Activated CD4-positive, alpha-beta T cell treated with anti-CD3 and anti-CD28 coated beads, Interleukin-2, Interleukin-6, amounts not matched to agents 100 ng/mL and 50 ng/mL, durations not matched to agents 16 hours and 8 hours (primary cell): Measurements from ENCODE around the gene BICC1.

Experiments used
- DNase-seq: peaks from one replicate; pipeline ENCODE4 v3.0.0-alpha.2; 2020

The BICC1 gene, protein sequence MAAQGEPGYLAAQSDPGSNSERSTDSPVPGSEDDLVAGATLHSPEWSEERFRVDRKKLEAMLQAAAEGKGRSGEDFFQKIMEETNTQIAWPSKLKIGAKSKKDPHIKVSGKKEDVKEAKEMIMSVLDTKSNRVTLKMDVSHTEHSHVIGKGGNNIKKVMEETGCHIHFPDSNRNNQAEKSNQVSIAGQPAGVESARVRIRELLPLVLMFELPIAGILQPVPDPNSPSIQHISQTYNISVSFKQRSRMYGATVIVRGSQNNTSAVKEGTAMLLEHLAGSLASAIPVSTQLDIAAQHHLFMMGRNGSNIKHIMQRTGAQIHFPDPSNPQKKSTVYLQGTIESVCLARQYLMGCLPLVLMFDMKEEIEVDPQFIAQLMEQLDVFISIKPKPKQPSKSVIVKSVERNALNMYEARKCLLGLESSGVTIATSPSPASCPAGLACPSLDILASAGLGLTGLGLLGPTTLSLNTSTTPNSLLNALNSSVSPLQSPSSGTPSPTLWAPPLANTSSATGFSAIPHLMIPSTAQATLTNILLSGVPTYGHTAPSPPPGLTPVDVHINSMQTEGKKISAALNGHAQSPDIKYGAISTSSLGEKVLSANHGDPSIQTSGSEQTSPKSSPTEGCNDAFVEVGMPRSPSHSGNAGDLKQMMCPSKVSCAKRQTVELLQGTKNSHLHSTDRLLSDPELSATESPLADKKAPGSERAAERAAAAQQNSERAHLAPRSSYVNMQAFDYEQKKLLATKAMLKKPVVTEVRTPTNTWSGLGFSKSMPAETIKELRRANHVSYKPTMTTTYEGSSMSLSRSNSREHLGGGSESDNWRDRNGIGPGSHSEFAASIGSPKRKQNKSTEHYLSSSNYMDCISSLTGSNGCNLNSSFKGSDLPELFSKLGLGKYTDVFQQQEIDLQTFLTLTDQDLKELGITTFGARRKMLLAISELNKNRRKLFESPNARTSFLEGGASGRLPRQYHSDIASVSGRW

DNA sequence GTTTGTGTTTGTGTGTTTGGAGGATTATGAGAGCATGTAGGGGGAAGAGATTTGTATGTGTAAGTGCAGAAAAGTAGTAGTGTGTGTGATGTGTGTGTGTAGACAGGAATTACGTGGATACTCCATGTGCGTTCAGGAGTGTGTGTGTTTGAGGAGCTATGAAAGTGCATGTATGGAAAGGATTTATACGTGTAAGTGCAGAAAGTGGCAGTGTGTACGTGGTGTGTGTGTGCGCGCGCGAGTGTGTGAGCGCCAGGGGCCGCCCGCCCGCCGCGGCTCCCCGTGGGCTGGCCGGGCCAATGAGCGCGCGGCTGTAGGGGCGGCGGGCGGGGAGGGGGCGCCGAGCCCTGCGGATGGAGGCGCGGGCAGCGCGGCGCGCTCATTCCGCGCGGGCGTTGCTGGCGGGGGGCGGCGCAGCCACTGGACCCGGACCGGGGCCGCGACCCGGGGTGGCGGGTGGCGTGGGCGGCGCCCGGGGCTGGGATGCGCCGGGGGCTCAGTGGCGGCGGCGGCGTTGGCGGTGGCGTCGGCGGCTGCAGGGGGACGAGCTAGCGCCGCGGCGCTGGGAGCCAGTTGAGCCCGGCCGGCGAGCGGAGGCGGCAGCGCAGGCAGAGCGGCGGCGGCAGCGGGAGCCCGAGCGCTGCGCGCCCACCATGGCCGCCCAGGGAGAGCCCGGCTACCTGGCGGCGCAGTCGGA is at the start of gene BICC1:
Gene BICC1 (plus strand): TSS at position 382 of the 697 bp plus-strand sequence. CDS start 272 bp downstream, at position 654.
- DNase-seq = peak; percentile 5

DNA sequence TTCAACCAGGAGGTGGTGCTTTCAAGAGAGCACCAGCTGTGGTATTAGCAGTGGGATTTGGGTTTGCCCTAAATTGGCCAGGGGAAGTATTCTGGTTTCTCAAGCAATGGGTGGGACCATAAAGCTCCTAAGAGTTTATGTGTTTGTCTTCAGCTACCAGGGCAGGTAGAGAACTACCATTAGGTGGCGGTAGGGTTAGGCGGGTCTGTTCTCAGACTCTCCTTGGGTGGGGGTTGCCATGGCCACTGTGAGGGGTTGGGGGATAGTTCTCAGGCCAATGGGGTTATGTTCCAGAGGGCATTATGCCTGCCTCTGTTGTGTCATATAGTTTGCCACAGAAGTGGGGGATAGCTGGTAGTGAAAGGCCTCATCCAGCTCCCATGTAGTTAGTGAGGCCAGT is 47.7 kb upstream of the BICC1 start:
- DNase-seq = no peak

DNA sequence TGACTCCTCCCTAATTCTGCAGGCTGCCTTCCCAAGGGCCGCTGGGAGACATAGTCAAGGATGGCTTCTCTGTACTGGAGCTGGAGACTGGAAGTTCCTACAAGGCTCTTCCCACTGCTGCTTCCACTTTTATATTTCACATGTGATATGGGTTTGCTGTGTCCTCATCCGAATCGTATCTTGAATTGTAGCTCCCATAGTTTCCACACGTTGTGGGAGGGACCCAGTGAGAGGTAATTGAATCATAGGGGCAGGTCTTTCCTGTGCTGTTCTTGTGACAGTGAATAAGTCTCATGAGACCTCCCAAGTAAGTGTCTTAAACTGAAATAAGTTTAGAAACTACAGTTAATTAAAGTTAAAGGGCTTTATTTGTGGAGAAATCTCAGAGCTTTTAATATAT is 47.0 kb upstream of the BICC1 start:
- no peak for DNase-seq

DNA sequence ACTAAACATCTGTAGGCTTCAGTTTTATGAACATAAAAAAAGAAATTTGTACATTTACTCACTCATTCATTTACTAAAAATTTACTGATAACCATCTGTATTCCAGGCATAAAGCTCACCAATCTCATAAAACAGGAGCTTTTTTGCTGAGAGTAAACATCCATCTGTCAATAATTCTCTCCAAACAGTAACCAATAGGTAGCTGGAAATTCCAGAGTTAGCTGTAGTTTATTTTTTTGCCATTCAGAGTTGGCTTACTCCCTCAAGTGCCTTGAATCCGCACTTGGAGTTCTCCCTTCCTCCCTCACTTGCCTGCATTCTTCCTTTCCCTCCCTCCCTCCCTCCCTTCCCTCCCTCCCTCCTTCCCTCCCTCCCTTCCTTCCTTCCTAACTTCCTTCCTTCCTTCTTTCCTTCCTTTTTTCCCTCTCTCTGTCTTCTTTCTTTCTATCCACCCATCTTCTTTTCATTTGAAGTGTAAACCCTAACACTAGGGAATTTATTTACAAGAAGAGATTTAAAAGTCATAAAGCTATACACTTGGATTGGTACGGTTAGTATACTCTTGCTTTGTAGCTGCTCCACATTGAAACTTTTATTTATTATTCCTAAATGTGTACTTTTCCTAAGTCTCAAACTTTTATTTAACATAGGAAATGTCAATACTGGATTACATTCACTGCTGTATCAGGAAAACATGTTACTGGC is 44.6 kb upstream of the BICC1 start:
- no peak for DNase-seq

DNA sequence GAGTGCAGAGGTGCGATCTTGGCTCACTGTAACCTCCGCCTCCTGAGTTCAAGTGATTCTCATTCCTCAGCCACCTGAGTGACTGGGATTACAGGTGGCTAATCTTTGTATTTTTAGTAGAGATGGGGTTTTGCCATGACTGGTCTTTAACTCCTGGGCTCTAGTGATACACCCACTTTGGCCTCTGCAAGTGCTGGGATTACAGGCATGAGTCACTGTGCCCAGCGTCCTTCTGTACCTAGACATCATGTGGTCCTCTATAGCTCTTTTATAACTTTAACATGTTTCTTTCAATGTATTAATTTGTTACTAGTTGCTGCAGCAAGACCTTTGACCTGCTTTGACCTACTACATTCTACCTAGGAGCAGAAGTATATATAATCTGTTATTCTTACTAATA is 38.7 kb upstream of the BICC1 start:
- no peak for DNase-seq

DNA sequence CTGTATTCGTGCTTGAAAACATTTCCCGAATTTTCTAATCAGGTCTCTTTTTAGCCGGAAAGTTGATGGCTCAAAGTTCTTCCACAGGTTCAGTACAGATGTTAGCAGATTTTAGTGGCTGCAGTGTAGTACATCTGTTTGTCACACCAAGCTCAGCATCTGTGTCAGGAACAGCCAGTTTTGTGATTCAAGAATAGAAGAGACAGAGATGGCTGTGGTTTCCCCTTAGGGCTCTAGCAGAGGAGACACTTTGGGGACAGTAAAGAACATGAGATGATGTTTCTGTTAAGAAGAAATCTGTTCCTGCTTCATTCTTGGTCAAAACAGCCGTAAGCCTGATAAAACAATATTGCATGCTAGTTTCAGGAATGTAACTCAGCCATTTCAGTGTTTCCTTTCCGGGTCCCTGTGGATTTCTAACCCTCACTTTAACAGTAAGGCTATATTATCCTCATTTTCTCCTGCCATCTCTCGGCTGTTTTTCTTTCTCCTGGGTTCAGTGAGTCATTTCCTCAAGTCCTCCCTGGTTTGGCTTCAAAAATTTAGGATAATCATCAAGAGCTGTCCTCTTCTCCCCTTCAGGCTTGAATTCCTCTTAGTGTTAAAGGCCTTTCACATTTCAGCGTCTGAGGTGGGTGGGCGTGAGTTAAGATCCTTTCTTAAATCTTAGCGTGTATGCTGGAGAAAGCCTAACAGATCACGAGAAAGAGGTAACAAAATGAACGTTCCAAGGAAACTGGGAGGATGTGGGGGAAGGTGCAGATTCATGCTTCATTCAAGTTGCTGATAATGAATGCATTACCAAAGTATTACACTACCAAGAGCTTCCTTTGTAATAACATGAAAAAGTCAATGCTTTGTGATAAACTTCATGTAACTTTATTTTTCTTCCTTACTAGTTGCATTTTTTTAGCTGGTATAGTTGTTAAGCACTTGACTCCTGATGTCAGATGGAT is 37.1 kb upstream of the BICC1 start:
- no peak for DNase-seq

DNA sequence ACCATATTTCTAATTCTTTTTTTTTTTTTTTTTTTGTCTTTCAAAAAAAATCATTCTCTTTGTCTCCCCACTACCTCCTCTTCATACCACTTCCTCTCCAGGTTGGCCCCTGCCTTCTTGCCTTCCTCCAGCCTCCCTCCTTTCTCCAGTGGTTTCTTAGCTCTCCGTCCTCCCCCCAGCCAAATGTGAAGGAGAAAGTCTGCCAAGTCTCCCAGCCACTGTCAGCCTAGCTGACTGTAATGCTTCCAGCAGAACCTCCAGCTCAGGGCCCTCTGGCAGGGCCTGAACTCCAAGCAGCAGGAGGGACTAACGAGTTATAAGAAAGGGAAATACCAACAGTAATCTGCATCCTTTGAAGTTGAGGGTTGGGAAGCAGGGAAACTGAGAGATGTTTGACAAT is 35.5 kb upstream of the BICC1 start:
- DNase-seq = no peak

DNA sequence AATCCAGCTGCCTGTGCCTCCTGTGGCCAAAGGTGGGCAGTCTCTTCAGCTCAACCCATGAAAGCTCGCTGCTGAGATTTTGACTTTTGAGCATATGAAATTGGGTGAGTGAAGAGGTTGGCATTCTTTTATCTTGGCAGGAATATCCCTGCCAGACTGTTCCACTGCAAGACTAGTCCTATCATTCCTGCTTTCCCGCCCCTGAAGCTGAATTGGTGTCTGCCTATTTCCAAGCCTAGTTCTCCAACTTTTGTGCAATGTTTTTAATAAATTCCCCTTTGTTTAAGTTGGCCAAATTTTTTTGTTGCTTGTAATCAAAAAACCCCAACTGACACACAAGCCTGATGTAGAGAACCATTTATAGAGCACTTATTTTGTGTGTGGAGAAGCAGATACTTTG is 34.8 kb upstream of the BICC1 start:
- DNase-seq = no peak

DNA sequence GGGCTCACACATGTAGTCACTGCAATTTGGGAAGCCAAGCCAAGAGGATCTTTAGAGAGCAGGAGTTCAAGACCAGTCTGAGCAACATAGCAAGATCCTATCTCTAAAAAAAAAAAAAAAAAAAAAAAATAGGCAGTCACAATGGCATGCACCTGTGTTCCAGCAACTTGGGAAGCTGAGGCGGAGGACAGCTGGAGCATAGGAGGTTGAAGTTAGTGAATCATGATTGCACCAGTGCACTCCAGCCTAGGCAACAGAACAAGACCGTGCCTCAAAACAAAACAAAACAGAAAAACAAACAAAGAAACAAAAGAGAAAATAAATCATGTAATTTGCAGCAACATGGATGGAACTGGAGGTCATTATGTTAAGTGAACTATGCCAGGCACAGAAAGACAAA is 33.6 kb upstream of the BICC1 start:
- DNase-seq = no peak

DNA sequence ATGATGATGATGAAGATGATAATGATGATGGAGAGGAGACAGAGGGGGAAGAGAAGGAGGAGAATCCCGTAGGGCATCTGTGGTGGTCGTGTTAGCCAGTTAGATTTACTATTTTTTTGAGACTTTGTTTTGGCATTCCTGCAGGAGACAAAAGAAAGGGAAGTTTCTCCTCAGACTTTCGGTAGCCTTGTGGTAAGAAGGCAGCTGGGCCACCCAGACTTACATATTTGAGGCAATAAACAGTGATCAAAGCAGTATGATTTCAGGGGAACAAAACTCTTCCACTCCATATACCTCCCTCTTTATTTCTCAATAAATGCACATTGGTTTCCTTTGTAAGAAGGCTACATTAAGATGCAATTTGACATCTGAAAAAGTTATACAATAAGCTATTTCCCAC is 32.4 kb upstream of the BICC1 start:
- no peak for DNase-seq

DNA sequence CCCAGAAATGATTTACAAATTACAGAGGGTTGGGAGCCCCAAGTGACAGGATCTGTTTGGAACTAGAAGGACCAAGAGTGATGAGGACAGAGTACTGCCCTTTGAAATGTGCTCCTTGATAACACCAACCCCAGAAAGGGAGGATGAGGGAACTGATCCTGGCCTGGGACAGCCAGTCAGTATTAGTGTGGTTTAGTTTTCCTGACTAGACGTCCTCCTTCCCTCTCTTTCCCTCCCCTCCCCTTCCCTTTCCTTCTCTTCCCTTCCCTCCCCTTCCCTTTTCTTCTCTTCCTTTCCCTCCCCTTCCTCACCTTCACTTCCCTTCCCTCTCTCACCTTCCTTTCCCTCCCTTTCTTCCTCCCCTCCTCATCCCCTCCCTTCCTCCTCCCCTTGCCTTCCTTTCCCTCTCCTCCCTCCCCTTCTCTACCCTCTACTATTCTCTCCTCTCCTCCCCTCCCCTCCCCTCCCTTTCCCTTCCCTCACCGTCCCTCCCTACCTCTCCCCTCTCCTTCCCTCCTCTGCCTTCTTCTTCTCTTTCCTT is 31.0 kb upstream of the BICC1 start:
- no peak for DNase-seq

DNA sequence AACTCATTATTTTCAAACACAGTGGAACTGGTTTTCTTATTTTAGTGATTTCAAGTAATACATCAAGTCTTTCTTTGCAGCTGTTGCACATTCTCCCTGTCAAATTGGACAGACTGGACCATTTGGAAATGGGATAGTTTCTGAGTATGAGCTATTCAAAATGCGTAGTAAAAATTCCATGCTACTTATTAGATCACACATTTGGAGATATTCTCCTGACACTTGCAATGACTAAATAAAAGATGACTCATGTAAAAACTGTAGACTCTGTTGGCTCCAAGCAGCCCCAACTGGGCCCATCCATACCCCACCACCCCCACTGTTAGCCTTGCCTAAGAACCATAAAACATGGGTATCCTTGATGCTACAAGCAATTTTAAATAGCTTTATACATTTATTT is 25.9 kb upstream of the BICC1 start:
- DNase-seq = no peak

DNA sequence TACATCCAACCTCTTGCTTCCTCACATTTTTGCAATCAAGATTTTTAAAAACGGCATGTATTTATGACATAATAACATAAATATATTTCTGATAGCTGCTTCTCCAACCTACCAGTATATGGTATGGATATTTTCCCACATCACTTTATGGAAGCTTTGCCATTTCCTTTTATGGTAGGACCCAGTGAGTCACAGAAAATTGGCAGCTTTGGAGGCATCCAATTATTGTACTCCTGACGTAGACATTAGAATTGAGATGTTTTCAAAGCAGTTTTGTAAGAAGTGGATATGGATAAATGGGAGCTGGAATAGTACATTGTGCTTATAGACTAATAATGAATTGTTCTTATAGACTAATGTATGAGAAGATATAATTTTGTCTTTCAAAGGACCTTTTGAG is 23.8 kb upstream of the BICC1 start:
- no peak for DNase-seq

DNA sequence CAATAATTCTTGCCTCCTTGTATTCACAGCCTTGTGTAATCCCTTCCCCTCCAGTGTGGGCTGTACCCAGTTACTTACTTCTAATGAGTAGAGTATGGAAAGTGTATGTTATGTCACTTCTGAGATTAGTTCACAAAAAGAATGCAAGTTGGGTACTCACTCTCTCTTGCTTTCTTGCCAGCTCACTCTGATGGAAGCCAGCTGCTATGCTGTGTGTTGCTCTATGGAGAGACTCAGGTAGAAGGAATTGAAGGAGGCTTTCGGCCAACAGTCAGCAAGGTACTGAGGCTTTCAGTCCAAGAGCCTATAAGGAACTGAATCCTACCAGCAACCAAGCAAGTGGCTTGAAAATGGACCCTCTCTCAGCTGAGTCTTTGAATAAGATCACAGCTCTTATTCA is 9.7 kb upstream of the BICC1 start:
- DNase-seq = no peak

DNA sequence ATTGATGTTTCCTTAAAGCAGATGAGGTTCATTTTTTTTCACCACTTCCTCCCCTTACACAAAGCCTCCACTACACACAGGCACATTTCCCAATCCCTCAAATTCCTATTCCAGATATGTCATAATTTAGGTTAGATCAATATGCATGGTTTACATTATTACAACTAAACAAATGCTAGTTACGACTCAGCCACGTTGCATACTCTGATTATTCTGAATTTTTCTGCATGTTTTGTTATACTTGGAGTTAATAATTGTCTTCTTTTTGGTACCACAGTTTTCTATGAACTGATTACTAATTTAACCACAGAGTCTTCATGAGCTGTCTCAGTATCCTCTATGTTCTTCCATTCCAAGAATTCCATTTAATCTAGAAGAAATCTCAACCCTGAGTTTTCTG is 4.4 kb upstream of the BICC1 start:
- DNase-seq = no peak

DNA sequence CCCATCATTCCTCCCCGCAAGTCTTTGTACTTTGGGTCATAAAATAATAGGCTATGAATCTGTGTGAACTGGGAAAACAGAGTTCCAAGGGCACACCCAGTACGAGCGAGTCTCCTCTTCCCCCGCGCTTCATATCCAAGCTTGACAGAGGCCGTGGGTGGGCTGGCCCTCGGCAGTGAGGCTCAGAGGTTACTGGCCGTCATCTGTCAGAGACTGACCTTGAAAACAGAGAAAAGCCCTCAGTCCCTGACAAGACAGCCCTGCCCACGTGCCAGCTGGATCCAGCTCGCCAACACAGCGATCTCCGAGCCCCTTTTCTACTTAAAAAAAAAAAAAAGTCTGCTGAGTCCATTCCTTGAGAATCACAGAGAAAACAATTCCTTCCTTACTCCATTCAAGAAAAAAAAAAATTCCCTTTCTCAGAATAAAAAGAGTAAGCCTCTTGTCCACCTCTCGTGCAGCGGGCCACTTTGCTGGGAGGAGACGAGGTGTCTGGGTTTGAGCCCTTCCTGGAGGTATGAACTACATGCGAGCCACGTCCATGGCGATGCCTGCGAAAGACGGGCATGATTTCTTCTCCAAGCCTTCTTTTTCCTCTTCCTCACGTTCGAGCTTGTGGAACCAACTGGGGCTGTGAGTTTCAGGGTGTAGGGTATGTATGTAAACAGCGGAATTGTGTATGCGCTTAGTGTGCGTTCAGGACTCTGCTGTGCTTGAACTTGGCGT is 744 bp upstream of the BICC1 start:
- no peak for DNase-seq

DNA sequence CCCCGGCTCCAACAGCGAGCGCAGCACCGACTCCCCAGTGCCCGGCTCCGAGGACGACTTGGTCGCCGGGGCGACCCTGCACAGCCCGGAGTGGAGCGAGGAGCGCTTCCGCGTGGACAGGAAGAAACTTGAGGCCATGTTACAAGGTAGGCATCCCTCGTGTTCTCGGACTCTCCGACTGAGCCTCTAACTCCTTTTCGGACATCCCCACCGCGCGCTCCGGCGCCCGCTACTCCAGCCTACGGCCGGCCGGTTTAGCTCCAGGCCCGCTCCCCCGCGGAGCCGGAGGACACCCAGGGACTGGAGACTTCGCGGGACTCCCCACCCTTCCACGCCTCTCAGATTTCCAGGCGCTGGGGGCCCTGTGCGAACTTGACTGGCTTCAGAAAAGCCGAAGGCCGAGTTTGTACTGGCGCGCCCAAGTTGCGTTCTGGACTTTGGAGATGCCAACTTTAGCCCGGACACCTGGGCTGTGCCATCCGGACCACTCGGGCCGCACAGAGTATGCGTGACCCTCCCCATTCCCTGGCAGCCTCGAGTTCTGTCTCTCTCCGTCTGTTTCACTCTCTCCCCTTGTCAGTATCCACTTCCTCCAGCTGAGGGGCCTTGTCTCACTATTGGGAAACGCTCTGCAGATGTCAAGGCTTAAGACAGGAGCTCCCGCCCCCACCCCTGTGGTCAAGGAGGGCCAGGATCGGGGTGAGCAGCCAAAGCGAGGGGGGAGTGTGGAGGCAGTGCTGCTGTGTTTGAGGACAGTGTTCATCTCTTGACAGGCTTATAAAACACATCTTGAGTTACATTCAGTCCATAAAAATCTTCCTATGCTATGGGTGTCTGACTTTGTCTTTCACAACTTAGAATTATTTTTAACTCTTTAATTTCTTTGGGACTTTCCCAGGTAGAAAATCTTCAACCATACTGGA is 777 bp downstream of the BICC1 start:
- DNase-seq = peak; percentile 16

DNA sequence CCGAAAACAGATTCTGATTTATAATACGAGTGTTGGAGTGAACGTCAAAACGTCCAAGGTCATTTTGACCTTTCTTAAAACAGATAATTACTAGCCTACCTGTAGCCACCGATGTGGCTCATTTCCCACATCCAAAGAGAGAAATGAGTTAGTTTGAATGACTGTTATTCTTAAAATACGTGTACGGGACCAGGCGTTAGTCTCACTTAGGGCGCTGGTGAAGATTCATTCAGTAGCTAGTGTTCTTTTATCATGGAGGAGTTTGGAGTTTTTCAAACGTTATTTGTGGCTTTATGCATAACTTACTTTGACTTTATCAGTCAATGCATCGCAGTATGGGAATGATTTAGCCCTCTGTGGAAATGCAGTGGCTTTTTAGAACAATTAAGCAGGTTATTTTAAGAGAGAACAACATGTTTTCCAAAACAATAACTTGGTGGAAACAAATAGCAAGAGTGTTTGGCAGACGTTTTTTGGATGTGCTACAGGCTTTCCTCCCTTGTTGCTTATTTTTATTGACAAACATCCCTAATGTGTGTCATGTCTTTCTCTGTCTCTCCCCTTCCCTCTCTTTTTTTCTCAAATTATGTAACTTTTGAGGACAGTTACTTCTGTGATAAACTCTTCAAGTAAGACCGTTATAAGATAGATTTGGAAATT is 1.6 kb downstream of the BICC1 start:
- peak; percentile 55 for DNase-seq
